Kidney (tissue), 14 donors: ENCODE measurements around the gene PWWP2B. TPM values are rescaled to one million over a fixed set of nuclear protein-coding genes. Genes with fewer than 3 reads are reported as not detected.

Experiments used
- DNase-seq, 5 donors: peaks; one replicate each; pipeline ENCODE4 v3.0.0-alpha.2; 2013 to 2020
- FAIRE-seq: peaks from 2 replicates; lab custom pipeline; 2012; peaks lifted over from hg19 to GRCh38; lab: Jason Lieb, UNC
- H3K27ac ChIP-seq, 2 donors: one replicate each; pipeline ENCODE4 v1.7.0; 2013; ENCODE audit warnings: low read depth in 2 of 2, low read length in 2 of 2, inconsistent platforms in 1 of 2
- H3K27me3 ChIP-seq: one replicate; pipeline ENCODE4 v1.7.1; 2013; ENCODE audit warnings: low read length, inconsistent platforms; ENCODE audit not compliant: control insufficient read depth, insufficient read depth
- H3K36me3 ChIP-seq, 3 donors: one replicate each; pipeline versions ENCODE4 v1.7.0 to v1.7.1; 2013; ENCODE audit warnings: low read length in 3 of 3, control low read depth in 1 of 3, inconsistent platforms in 1 of 3; ENCODE audit not compliant: insufficient read depth in 3 of 3, control insufficient read depth in 2 of 3
- H3K4me1 ChIP-seq, 3 donors: one replicate each; pipeline versions ENCODE4 v1.7.0 to v1.7.1; 2013; ENCODE audit warnings: low read length in 3 of 3, inconsistent platforms in 1 of 3, low read depth in 1 of 3; ENCODE audit not compliant: control insufficient read depth in 2 of 3, insufficient read depth in 2 of 3
- H3K4me3 ChIP-seq, 3 donors: one replicate each; pipeline versions ENCODE4 v1.7.0 to v1.8.1; 2013; ENCODE audit warnings: low read length in 3 of 3, control low read depth in 1 of 3, inconsistent platforms in 1 of 3
- H3K9ac ChIP-seq, 3 donors: one replicate each; pipeline versions ENCODE4 v1.7.0 to v1.7.1; 2013; ENCODE audit warnings: low read length in 3 of 3, control low read depth in 1 of 3, inconsistent platforms in 1 of 3
- H3K9me3 ChIP-seq, 3 donors: one replicate each; pipeline versions ENCODE4 v1.7.0 to v1.7.1; 2013; ENCODE audit warnings: low read length in 3 of 3, control low read depth in 1 of 3, inconsistent platforms in 1 of 3; ENCODE audit not compliant: control insufficient read depth in 2 of 3, insufficient read depth in 1 of 3
- intact Hi-C: fragments of 100-400 bp; cut with DNase I; formaldehyde crosslinking; loops from one replicate; pipeline ENCODE4 v1.11.1; 2022
- polyA plus RNA-seq: library from polyadenylated mRNA; stranded (reverse); fragments of 350-450 nt; fragmentation: Illumina TruSeq; extraction: RNeasy Lipid Tissue Mini Kit (QIAGEN cat#74804); gene quantifications from one replicate; pipeline ENCODE4 v1.2.3, GENCODE V29; 2014; ENCODE audit warnings: low read depth, low replicate concordance; ENCODE audit not compliant: insufficient read depth
- total RNA-seq: library from RNA; stranded (reverse); fragmentation: NEBNext Ultra II Directional; extraction: Animal tissue kit (Norgen Biotek cat#: 25700); gene quantifications from one replicate; pipeline ENCODE4 v1.2.1, GENCODE V29; 2021
- TF ChIP-seq, protein P1 (sequence below): IDR thresholded peaks from 3 replicates; pipeline ENCODE4 v1.5.1; 2012; ENCODE audit warnings: mild to moderate bottlenecking, moderate library complexity, borderline replicate concordance; ENCODE audit not compliant: insufficient read depth; ENCODE audit errors: extremely low read depth
- donor health status: control.
- donor health status: control.
- donor health status: control.
- donor health status: control.
- donor health status: control.
- donor health status: DM: yes; HTN: yes; CAD: no.
- donor health status: Normal renal cell carcinoma (clear cell type).

PWWP2B gene
- total and polyA plus RNA-seq, 2 donors from 2014 or later: 12.9 to 24.3 TPM

DNA sequence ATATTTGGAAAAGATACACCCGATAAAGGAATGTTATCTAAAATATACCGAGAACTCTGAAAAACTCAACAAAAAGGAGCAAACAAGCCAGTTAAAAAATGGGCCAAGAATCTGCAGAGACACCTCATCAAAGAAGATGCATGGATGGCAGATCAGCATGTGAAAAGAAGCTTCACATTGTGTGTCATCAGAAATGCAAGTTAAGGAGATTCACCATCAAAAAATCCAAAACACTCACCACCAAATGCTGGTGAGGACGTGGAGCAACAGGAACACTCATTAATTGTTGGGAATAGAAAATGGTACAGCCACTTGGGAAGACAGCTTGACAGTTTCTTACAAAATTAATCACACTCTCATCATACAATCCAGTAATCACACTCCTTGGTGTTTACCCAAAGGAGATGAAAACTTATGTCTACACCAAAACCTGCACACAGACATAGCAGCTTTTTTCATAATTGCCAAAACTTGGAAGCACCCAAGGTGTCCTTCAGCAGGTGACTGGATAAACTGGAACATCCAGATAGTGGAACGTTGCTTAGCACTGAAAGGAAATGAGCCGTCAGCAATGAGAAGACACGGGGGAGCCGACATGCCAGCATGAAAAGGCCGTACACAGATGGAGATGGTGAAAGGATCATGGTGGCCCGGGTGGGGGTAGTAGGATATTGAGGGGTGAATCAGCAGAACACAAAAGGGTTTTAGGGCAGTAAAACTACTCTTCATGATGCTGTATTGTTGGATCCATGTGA is 27.9 kb upstream of the PWWP2B start:
- no peak for FAIRE-seq
- Histone ChIP-seq H3K4me1 (no peaks in the 10 kb centered on the region), H3K9me3 (no peaks in the 10 kb centered on the region), H3K36me3 (peaks cover 0 to 8% (median 2%) of the 10 kb centered on the region in 3 donors), H3K4me3 (no peak overlapping the region), H3K27me3 (no peaks in the 10 kb centered on the region), H3K27ac (no peak overlapping the region), H3K9ac (no peak overlapping the region)
- intact Hi-C loops: no loop called here
- TF ChIP-seq, protein P1, sequence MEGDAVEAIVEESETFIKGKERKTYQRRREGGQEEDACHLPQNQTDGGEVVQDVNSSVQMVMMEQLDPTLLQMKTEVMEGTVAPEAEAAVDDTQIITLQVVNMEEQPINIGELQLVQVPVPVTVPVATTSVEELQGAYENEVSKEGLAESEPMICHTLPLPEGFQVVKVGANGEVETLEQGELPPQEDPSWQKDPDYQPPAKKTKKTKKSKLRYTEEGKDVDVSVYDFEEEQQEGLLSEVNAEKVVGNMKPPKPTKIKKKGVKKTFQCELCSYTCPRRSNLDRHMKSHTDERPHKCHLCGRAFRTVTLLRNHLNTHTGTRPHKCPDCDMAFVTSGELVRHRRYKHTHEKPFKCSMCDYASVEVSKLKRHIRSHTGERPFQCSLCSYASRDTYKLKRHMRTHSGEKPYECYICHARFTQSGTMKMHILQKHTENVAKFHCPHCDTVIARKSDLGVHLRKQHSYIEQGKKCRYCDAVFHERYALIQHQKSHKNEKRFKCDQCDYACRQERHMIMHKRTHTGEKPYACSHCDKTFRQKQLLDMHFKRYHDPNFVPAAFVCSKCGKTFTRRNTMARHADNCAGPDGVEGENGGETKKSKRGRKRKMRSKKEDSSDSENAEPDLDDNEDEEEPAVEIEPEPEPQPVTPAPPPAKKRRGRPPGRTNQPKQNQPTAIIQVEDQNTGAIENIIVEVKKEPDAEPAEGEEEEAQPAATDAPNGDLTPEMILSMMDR: no peak
- DNase-seq: no peak

DNA sequence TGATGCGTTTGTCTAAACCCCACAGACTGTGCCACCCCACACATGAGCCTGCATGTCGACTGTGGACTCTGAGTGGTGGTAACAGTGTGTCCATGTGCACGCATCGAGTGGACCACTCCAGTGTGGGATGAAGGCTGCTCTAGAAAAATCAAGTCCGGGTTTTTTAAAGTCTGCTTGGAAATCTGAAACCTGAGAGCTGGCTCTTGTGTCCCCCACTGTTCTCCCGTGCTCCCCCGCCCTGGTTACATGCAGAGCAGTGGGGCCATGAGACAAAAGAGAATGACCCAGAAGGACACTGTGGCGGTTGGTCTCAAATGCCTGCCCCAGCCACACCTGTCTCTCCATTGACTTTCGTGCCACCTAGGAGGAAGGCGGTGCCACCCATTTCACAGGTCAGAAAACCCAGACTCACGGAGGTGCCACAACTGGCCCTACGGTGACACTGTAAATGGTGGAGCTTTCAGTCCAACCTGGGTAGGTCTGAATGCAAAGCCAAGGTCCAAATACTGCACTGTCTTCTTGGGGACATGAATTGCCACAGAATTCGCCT is 27.3 kb upstream of the PWWP2B start:
- Histone ChIP-seq H3K27me3 (no peaks in the 10 kb centered on the region), H3K4me1 (no peaks in the 10 kb centered on the region), H3K36me3 (peaks cover 0 to 5% (median 2%) of the 10 kb centered on the region in 3 donors), H3K4me3 (no peak overlapping the region), H3K9me3 (no peaks in the 10 kb centered on the region), H3K27ac (no peak overlapping the region), H3K9ac (no peak overlapping the region)
- TF ChIP-seq, protein P1: no peak
- intact Hi-C loops: no loop called here
- DNase-seq (peak in 1 of 5 donors; percentile 42), FAIRE-seq (no peak)

DNA sequence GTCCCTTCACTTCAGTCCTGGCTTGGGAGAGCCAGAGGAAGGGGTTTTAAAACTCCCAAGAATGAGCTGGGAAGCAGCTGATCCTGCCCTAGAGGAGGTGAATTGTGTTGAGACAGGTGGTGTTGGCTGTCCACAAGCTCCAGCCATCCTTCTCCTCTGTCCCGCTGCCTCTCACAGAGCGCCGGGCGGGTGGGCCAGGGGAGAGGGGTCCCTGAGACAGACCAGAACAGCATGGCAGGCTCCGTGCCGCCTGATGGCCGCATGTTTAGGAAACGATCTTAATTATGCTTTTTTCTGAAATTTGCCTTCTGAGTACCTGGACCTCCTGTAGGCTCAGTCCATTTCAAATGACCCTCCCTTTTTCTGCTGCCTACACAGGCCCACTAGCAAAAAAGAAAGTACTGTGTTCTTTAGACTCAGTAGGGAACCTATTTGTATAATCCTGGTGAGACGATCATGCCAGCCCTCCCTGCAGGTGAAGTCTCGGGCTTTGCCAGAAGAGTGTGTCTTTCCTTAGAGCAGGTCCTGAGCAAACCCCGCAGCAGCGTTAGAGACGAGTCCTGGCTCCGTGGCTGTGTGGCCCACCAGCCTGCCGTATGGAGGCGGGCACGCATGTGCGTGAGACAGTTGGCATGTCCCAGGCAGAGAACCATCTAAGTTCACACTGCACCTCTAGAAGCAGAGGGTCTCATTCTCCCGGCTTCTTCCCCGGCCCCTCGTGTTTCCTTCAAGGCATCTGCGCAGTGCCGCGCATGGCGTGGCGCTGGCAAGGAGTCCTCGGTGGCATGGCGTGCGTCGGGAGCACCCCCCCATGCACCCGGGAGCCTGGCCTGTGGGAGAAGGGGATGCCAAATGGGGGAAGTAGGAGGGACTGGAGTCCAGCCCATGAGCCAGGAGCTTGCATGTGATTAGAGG is 26.3 kb upstream of the PWWP2B start:
- TF ChIP-seq, protein P1: no peak
- no peak overlapping the region for H3K4me3 ChIP-seq

More for the DNA sequence above, 26.3 kb upstream of the PWWP2B start:
- H3K9ac ChIP-seq: no peak overlapping the region
- no peaks in the 10 kb centered on the region for H3K4me1 ChIP-seq
- FAIRE-seq: no peak
- H3K9me3 ChIP-seq: no peaks in the 10 kb centered on the region
- H3K27ac ChIP-seq: no peak overlapping the region
- DNase-seq: peak in 1 of 5 donors; percentile 61
- peaks cover 0 to 5% (median 2%) of the 10 kb centered on the region in 3 donors for H3K36me3 ChIP-seq
- intact Hi-C loops: no loop called here
- H3K27me3 ChIP-seq: no peaks in the 10 kb centered on the region
